Tibial artery (tissue), 4 donors: ENCODE measurements around the gene NEU2.
"Not testable (repeated sequence)": the region's sequence is repeated elsewhere in the genome, so short reads cannot be mapped to it uniquely, and the experiment has no call there.

Source experiments
- DNase-seq, 2 donors: peaks; one replicate each; pipeline ENCODE4 v3.0.0-alpha.2; 2019
- H3K27ac ChIP-seq, 2 donors: fragments of 200-600 bp; sonication (generic) in 1 of 2; 1 replicate in 1 of 2; 2 replicates in 1 of 2; pipeline ENCODE4 v1.5.1; 2018 to 2019; ENCODE audit warnings: mild to moderate bottlenecking in 1 of 2
- H3K27me3 ChIP-seq, 2 donors: fragments of 200-600 bp; sonication (generic) in 1 of 2; one replicate each; pipeline versions ENCODE4 v1.5.1 to v1.6.0; 2016 to 2019
- H3K36me3 ChIP-seq, 3 donors: fragments of 200-600 bp; sonication (generic) in 2 of 3; one replicate each; pipeline ENCODE4 v1.5.1; 2016 to 2019; ENCODE audit warnings: mild to moderate bottlenecking in 2 of 3
- H3K4me1 ChIP-seq, 4 donors: fragments of 200-600 bp; sonication (generic) in 2 of 4; 1 replicate in 3 of 4; 2 replicates in 1 of 4; pipeline ENCODE4 v1.5.1; 2016 to 2019
- H3K4me3 ChIP-seq, 2 donors: fragments of 200-600 bp; sonication (generic) in 1 of 2; 1 replicate in 1 of 2; 2 replicates in 1 of 2; pipeline ENCODE4 v1.5.1; 2018 to 2019; ENCODE audit warnings: mild to moderate bottlenecking in 2 of 2
- H3K9me3 ChIP-seq, 3 donors: fragments of 200-600 bp; sonication (generic) in 1 of 3; one replicate each; pipeline ENCODE4 v1.5.1; 2016 to 2019
- CTCF ChIP-seq, 2 experiments: fragments of 200-600 bp in 1 of 2; fragments of 450-650 bp in 1 of 2; IDR thresholded peaks; one replicate each; pipeline ENCODE4 v1.5.1; 2017 to 2019; ENCODE audit warnings: antibody characterized with exemption in 2 of 2, mild to moderate bottlenecking in 1 of 2, moderate library complexity in 1 of 2
- intact Hi-C: fragments of 100-400 bp; cut with DNase I; formaldehyde crosslinking; loops from one replicate; pipeline ENCODE4 v1.15.0; 2023; ENCODE audit warnings: low total_unique reads

The NEU2 gene

GRCh38 chr2:233051241-233052149 lies 19.0 kb downstream of the NEU2 start:
- peaks cover 0 to 16% (median 7%) of the 10 kb centered on the region in 4 donors for H3K4me1 ChIP-seq
- H3K9me3 ChIP-seq, result no peaks in the 10 kb centered on the region
- no peak overlapping the region for H3K4me3 ChIP-seq
- H3K27me3 ChIP-seq, result no peaks in the 10 kb centered on the region
- intact Hi-C loops, result loop anchor here (5.0 kb wide), 1 partner anchor 199 kb away; no protein-coding TSS in a partner anchor
- no peak for TF ChIP-seq CTCF (IDR thresholded peaks at IDR 0.05)
- H3K27ac ChIP-seq, result no peak overlapping the region
- no peaks in the 10 kb centered on the region for H3K36me3 ChIP-seq
- DNase-seq, result peak; percentile 63 to 81

- H3K4me1 ChIP-seq, result peaks cover 0 to 16% (median 7%) of the 10 kb centered on the region in 4 donors
- H3K9me3 ChIP-seq, H3K27ac ChIP-seq, H3K4me3 ChIP-seq, H3K36me3 ChIP-seq, H3K27me3 ChIP-seq: not testable (repeated sequence)
- intact Hi-C loops, result loop anchor here (5.0 kb wide), 1 partner anchor 200 kb away; no protein-coding TSS in a partner anchor
- peak in 1 of 2 donors; percentile 5 for DNase-seq
Measured at GRCh38 chr2:233052517-233052916, 20.0 kb downstream of the NEU2 start.

- H3K4me1 ChIP-seq, result peaks cover 0 to 16% (median 7%) of the 10 kb centered on the region in 4 donors
- DNase-seq, result peak in 1 of 2 donors; percentile 60
- H3K36me3 ChIP-seq, result no peaks in the 10 kb centered on the region
- H3K27me3 ChIP-seq, result no peaks in the 10 kb centered on the region
- H3K4me3 ChIP-seq, result no peak overlapping the region
- H3K27ac ChIP-seq, result no peak overlapping the region
- peak; percentile 83 to 86 for TF ChIP-seq CTCF (IDR thresholded peaks at IDR 0.05)
- intact Hi-C loops, result loop anchor here (5.0 kb wide), 1 partner anchor 202 kb away; no protein-coding TSS in a partner anchor
- H3K9me3 ChIP-seq, result no peaks in the 10 kb centered on the region
Measured at GRCh38 chr2:233053928-233054784, 21.7 kb downstream of the NEU2 start.

GRCh38 chr2:233055362-233055761 lies 22.9 kb downstream of the NEU2 start:
- no peak for TF ChIP-seq CTCF (IDR thresholded peaks at IDR 0.05)
- peaks cover 0 to 16% (median 7%) of the 10 kb centered on the region in 4 donors for H3K4me1 ChIP-seq
- no peak overlapping the region for H3K4me3 ChIP-seq
- intact Hi-C loops, result no loop called here
- H3K27ac ChIP-seq, result no peak overlapping the region
- H3K36me3 ChIP-seq, result no peaks in the 10 kb centered on the region
- no peak for DNase-seq
- H3K27me3 ChIP-seq, result no peaks in the 10 kb centered on the region
- no peaks in the 10 kb centered on the region for H3K9me3 ChIP-seq

- peak in 1 of 2 donors; percentile 52 for DNase-seq
- Histone ChIP-seq H3K36me3 (no peaks in the 10 kb centered on the region), H3K9me3 (no peaks in the 10 kb centered on the region), H3K27ac (no peak overlapping the region), H3K27me3 (no peaks in the 10 kb centered on the region), H3K4me1 (peaks cover 0 to 9% (median 5%) of the 10 kb centered on the region in 4 donors), H3K4me3 (no peak overlapping the region)
- no peak for TF ChIP-seq CTCF (IDR thresholded peaks at IDR 0.05)
- intact Hi-C loops, result no loop called here
Measured at GRCh38 chr2:233056961-233057605, 24.6 kb downstream of the NEU2 start.
